HepG2 (cell line): Measurements from ENCODE around the gene ALK. TPM values are rescaled to one million over a fixed set of nuclear protein-coding genes. Genes with fewer than 3 reads are reported as not detected.
A peak's percentile ranks its signal among the peaks of the same experiment; 100 is the strongest.

Experiments used
- ATAC-seq: fragments of 200-7000 bp; cut with Tn5 transposase; 3 replicates; pipeline ENCODE4 v1.9.1; 2020; ENCODE audit warnings: mild to moderate bottlenecking, moderate library complexity
- BruUV-seq: library from RNA; stranded (reverse); fragments of 400-500 nt; replicated peaks from 2 replicates; lab custom pipeline; 2021; lab: Mats Ljungman, UMichigan
- CTCF ChIA-PET: fragments of 300-600 bp; formaldehyde crosslinking; extraction: SDS; loops from one replicate; lab custom pipeline; 2021; ENCODE audit warnings: low total read pairs, inconsistent platforms, low intra/inter-chr PET ratio; lab: Yijun Ruan, JAX
- POLR2A ChIA-PET: fragments of 350-600 bp; sonication (Branson Sonifier 250); formaldehyde crosslinking; loops from one replicate; lab custom pipeline; 2020; ENCODE audit warnings: antibody characterized with exemption, inconsistent platforms; lab: Yijun Ruan, JAX
- DNase-seq: peaks from one replicate; pipeline ENCODE4 v3.0.0-alpha.2; 2015; ENCODE audit warnings: low spot score
- FAIRE-seq: peaks from 3 replicates; lab custom pipeline; 2011; peaks lifted over from hg19 to GRCh38; lab: Jason Lieb, UNC
- H2AFZ ChIP-seq: one replicate; pipeline ENCODE4 v1.6.1; 2011; ENCODE audit warnings: low read length, inconsistent platforms
- H3K27ac ChIP-seq: fragments of 300-600 bp; 3 replicates; pipeline ENCODE4 v1.8.0; 2011; ENCODE audit warnings: mixed run types, mild to moderate bottlenecking, mixed read lengths, low read length, inconsistent platforms; ENCODE audit not compliant: insufficient read depth; ENCODE audit errors: extremely low read length
- H3K27me3 ChIP-seq, 2 experiments: fragments of 200-600 bp in 1 of 2; 2 replicates in 1 of 2; 3 replicates in 1 of 2; pipeline versions ENCODE4 v1.6.0 to v1.8.0; 2011; ENCODE audit warnings: low read length in 2 of 2, mild to moderate bottlenecking in 2 of 2, moderate library complexity in 2 of 2, inconsistent platforms in 1 of 2; ENCODE audit not compliant: insufficient read depth in 2 of 2, control insufficient read depth in 1 of 2
- H3K36me3 ChIP-seq, 2 experiments: fragments of 200-600 bp in 1 of 2; replicated peaks in 1 of 2; 2 replicates in 1 of 2; 3 replicates in 1 of 2; pipeline versions ENCODE4 v1.5.1 to v1.8.0; 2011; ENCODE audit warnings: low read length in 2 of 2, inconsistent platforms in 1 of 2; ENCODE audit not compliant: insufficient read depth in 2 of 2, control insufficient read depth in 1 of 2
- H3K4me1 ChIP-seq: 2 replicates; pipeline ENCODE4 v1.5.1; 2012; ENCODE audit warnings: low read length, inconsistent platforms; ENCODE audit not compliant: insufficient read depth
- H3K4me2 ChIP-seq: 2 replicates; pipeline ENCODE4 v1.6.0; 2011; ENCODE audit warnings: low read depth, low read length, inconsistent platforms
- H3K4me3 ChIP-seq, 3 experiments: fragments of 200-600 bp in 1 of 3; sonication (generic), shearing (Covaris generic) in 1 of 3; replicated peaks in 1 of 3; 2 replicates each; pipeline ENCODE4 v1.5.1; 2011 to 2016; ENCODE audit warnings: low read length in 3 of 3, inconsistent platforms in 2 of 3, low read depth in 2 of 3, mild to moderate bottlenecking in 2 of 3, control low read depth in 1 of 3, mixed read lengths in 1 of 3; ENCODE audit not compliant: insufficient read depth in 1 of 3
- H3K79me2 ChIP-seq: one replicate; pipeline ENCODE4 v1.6.1; 2011; ENCODE audit warnings: low read length, inconsistent platforms; ENCODE audit not compliant: insufficient read depth
- H3K9ac ChIP-seq: 2 replicates; pipeline ENCODE4 v1.6.0; 2011; ENCODE audit warnings: mild to moderate bottlenecking, low read depth, low read length, inconsistent platforms; ENCODE audit not compliant: insufficient read depth
- H3K9me3 ChIP-seq: 2 replicates; pipeline ENCODE4 v1.5.1; 2012; ENCODE audit warnings: mild to moderate bottlenecking, low read length
- H4K20me1 ChIP-seq: 2 replicates; pipeline ENCODE4 v1.6.0; 2011; ENCODE audit warnings: inconsistent platforms, mild to moderate bottlenecking, low read length, moderate library complexity; ENCODE audit not compliant: insufficient read depth
- FOXA1 ChIP-seq, 2 experiments: fragments of 450-650 bp in 1 of 2; sonication (generic) in 1 of 2; formaldehyde crosslinking in 1 of 2; IDR thresholded peaks; 2 replicates each; pipeline versions ENCODE4 v1.4.0 to v1.6.1; 2016 to 2020; ENCODE audit warnings: missing genetic modification reagents in 1 of 2
- HMGXB4 ChIP-seq, 2 experiments: sonication (generic) in 1 of 2; formaldehyde crosslinking in 1 of 2; IDR thresholded peaks; 2 replicates each; pipeline versions ENCODE4 v1.4.0 to v1.6.1; 2018 to 2020; ENCODE audit warnings: missing genetic modification reagents in 2 of 2, borderline replicate concordance in 1 of 2, low read depth in 1 of 2, mild to moderate bottlenecking in 1 of 2, missing biosample characterization in 1 of 2
- IRX3 ChIP-seq: sonication (generic); formaldehyde crosslinking; IDR thresholded peaks from 2 replicates; pipeline ENCODE4 v1.8.1; 2023; ENCODE audit warnings: mild to moderate bottlenecking, low read depth, missing genetic modification reagents, borderline replicate concordance
- KAT2B ChIP-seq: fragments of 150-350 bp; IDR thresholded peaks from 2 replicates; pipeline ENCODE4 v1.6.1; 2014; ENCODE audit warnings: low read depth, low read length, borderline replicate concordance
- MAFF ChIP-seq: IDR thresholded peaks from 2 replicates; pipeline ENCODE4 v1.6.1; 2011; ENCODE audit warnings: low read depth, low read length, improper control_type of control experiment
- MAFK ChIP-seq, 2 experiments: IDR thresholded peaks in 1 of 2; conservative IDR thresholded peaks in 1 of 2; 2 replicates each; pipeline ENCODE4 v1.6.1; 2011; ENCODE audit warnings: improper control_type of control experiment in 2 of 2, low read length in 2 of 2
- MTERF4 ChIP-seq: sonication (generic); formaldehyde crosslinking; IDR thresholded peaks from 2 replicates; pipeline ENCODE4 v1.8.0; 2023; ENCODE audit warnings: mild to moderate bottlenecking, missing genetic modification reagents
- MZF1 ChIP-seq: sonication (generic); formaldehyde crosslinking; IDR thresholded peaks from 2 replicates; pipeline ENCODE4 v1.8.1; 2023; ENCODE audit warnings: mild to moderate bottlenecking, missing genetic modification reagents, borderline replicate concordance
- NAIF1 ChIP-seq: sonication (generic); formaldehyde crosslinking; IDR thresholded peaks from 2 replicates; pipeline ENCODE4 v1.5.0; 2020; ENCODE audit warnings: mild to moderate bottlenecking, missing genetic modification reagents, borderline replicate concordance
- SAFB2 ChIP-seq: sonication (generic); formaldehyde crosslinking; IDR thresholded peaks from 2 replicates; pipeline ENCODE4 v1.5.1; 2020; ENCODE audit warnings: missing genetic modification reagents, low read depth, mild to moderate bottlenecking, borderline replicate concordance
- ZFAT ChIP-seq: sonication (generic); formaldehyde crosslinking; conservative IDR thresholded peaks from 2 replicates; pipeline ENCODE4 v1.8.1; 2023; ENCODE audit warnings: missing genetic modification reagents, inconsistent platforms
- ZFP1 ChIP-seq: IDR thresholded peaks from 2 replicates; pipeline ENCODE4 v1.6.1; 2016
- ZNF550 ChIP-seq: sonication (generic); formaldehyde crosslinking; IDR thresholded peaks from 2 replicates; pipeline ENCODE4 v1.4.0; 2020; ENCODE audit warnings: mild to moderate bottlenecking, missing genetic modification reagents, borderline replicate concordance
- ZNF629 ChIP-seq: sonication (generic); formaldehyde crosslinking; conservative IDR thresholded peaks from 2 replicates; pipeline ENCODE4 v1.5.0; 2020; ENCODE audit warnings: missing genetic modification reagents
- WGBS: methylation state at CpG from one replicate; pipeline ENCODE4 v1.1.6; 2017; ENCODE audit warnings: low lambda C conversion rate; 5-methylcytosine and 5-hydroxymethylcytosine counted together
- in situ Hi-C: cut with HindIII; loops from 2 replicates; pipeline ENCODE4 v1.10.0; 2017; ENCODE audit warnings: low pct_unique_long_range_greater_than_20kb; ENCODE audit not compliant: extremely low pct_ligation_motif_present
- intact Hi-C: fragments of 100-400 bp; cut with micrococcal nuclease; formaldehyde crosslinking; loops from one replicate; pipeline ENCODE4 v1.10.0; 2022; ENCODE audit not compliant: unreplicated experiment
- polyA plus RNA-seq, 8 experiments: library from polyadenylated mRNA; depleted of rRNA in 3 of 8; stranded (reverse) in 7 of 8; unstranded in 1 of 8; fragments of >200 nt; fragmentation: Illumina TruSeq in 4 of 8; extraction: Trizol in 4 of 8; gene quantifications; 2 replicates each; pipeline versions ENCODE4 v1.2.1 to v1.2.3, GENCODE V29; 2011 to 2016; ENCODE audit warnings: low read depth in 4 of 8, missing spikeins in 1 of 8, mixed read lengths in 1 of 8; ENCODE audit not compliant: insufficient read depth in 1 of 8
- total RNA-seq, 5 experiments: library from RNA; depleted of rRNA; stranded (reverse); fragments of >200 nt; fragmentation: Illumina TruSeq; extraction: Trizol; gene quantifications; 2 replicates each; pipeline ENCODE4 v1.2.3, GENCODE V29; 2016; ENCODE audit warnings: low read depth in 1 of 5

Gene ALK
- total and polyA plus RNA-seq, 2 of the 13 experiments (the other 11 are each of a cell fraction or from before 2014, with no cell fraction given) = not detected

GRCh38 chr2:29802986-29803385, 118.4 kb downstream of the ALK start (continued):
- TF ChIP-seq FOXA1 (IDR thresholded peaks at IDR 0.05) = no peak
- no peak for TF ChIP-seq FOXA1 (CRISPR knock-in tag; IDR thresholded peaks at IDR 0.05)
- TF ChIP-seq ZFAT = no peak
- TF ChIP-seq NAIF1 (CRISPR knock-in tag) = no peak
- no peak for TF ChIP-seq HMGXB4 (CRISPR knock-in tag; IDR thresholded peaks at IDR 0.05; ENCODE audit: borderline replicate concordance in 1 of 2, low read depth in 1 of 2)
- no peak for TF ChIP-seq ZNF629 (CRISPR knock-in tag)
- TF ChIP-seq IRX3 (CRISPR knock-in tag) = no peak
- TF ChIP-seq SAFB2 (CRISPR knock-in tag) = no peak

GRCh38 chr2:29799628-29800027, 121.8 kb downstream of the ALK start:
- DNase-seq (no peak), FAIRE-seq (no peak)
- H3K27ac ChIP-seq = no peak overlapping the region
- POLR2A ChIA-PET = no interaction called here
- no TSS peak for BruUV-seq
- 52% methylated on average over 3 of the region's 3 CpGs for WGBS
- no peak overlapping the region for H3K9ac ChIP-seq
- no peaks in the 10 kb centered on the region for H3K27me3 ChIP-seq
- no peaks in the 10 kb centered on the region for H3K9me3 ChIP-seq
- no peak overlapping the region for H3K4me2 ChIP-seq
- H3K4me3 ChIP-seq = no peak overlapping the region
- H2AFZ ChIP-seq = no peak overlapping the region
- intact Hi-C loops = no loop called here
- H3K36me3 ChIP-seq = no peaks in the 10 kb centered on the region
- CTCF ChIA-PET = no interaction called here
- TF ChIP-seq ZFP1 (CRISPR knock-in tag) = no peak
- TF ChIP-seq MZF1 (CRISPR knock-in tag) = no peak
- no peak for TF ChIP-seq ZNF550
- TF ChIP-seq MAFK (conservative IDR thresholded peaks at IDR 0.05 in 1 of 2, IDR thresholded peaks at IDR 0.05 in 1 of 2; ENCODE audit: low read length in 2 of 2) = peak; percentile 50 to 52
- TF ChIP-seq MAFF = peak; percentile 36
- TF ChIP-seq KAT2B = no peak
- no peak for TF ChIP-seq MTERF4
- TF ChIP-seq, all 625 proteins: peak for 2
- H3K79me2 ChIP-seq = no peaks in the 10 kb centered on the region
- ATAC-seq = no peak
- no peaks in the 10 kb centered on the region for H3K4me1 ChIP-seq
- in situ Hi-C loops = no loop called here
- no peaks in the 10 kb centered on the region for H4K20me1 ChIP-seq
